Measurements from ENCODE around the gene PDCD10.
A peak's percentile ranks its signal among the peaks of the same experiment; 100 is the strongest.

The PDCD10 gene

GRCh38 chr3:167749728-167750127 is 15.0 kb upstream of the PDCD10 start:
- Mint-ChIP-seq H3K4me1 (no peaks in the 10 kb centered on the region), H3K36me3 (ENCODE audit: low read depth) (no peaks in the 10 kb centered on the region), H3K9me3 (no peaks in the 10 kb centered on the region), H3K27ac (peak overlapping the region; percentile 21), H3K27me3 (ENCODE audit: low read depth, poor library complexity) (no peaks in the 10 kb centered on the region), H3K4me3 (no peak overlapping the region)
- TF ChIP-seq CTCF (IDR thresholded peaks at IDR 0.05) = no peak
- no peak for DNase-seq

- no peak overlapping the region for H3K4me3 Mint-ChIP-seq
- no peaks in the 10 kb centered on the region for H3K9me3 Mint-ChIP-seq
- H3K4me1 Mint-ChIP-seq = no peaks in the 10 kb centered on the region
- DNase-seq = no peak
- no peak overlapping the region for H3K27ac Mint-ChIP-seq
- H3K27me3 Mint-ChIP-seq (ENCODE audit: low read depth, poor library complexity) = no peaks in the 10 kb centered on the region
- no peaks in the 10 kb centered on the region for H3K36me3 Mint-ChIP-seq (ENCODE audit: low read depth)
- no peak for TF ChIP-seq CTCF (IDR thresholded peaks at IDR 0.05)
Observed at GRCh38 chr3:167749209-167749608, 14.5 kb upstream of the PDCD10 start.

- no peak for TF ChIP-seq CTCF (IDR thresholded peaks at IDR 0.05)
- Mint-ChIP-seq H3K9me3 (no peaks in the 10 kb centered on the region), H3K27ac (no peak overlapping the region), H3K27me3 (ENCODE audit: low read depth, poor library complexity) (no peaks in the 10 kb centered on the region), H3K4me1 (no peaks in the 10 kb centered on the region), H3K36me3 (ENCODE audit: low read depth) (no peaks in the 10 kb centered on the region), H3K4me3 (no peak overlapping the region)
- DNase-seq = no peak
Observed at GRCh38 chr3:167743799-167744198, 9.1 kb upstream of the PDCD10 start.

- Mint-ChIP-seq H3K27me3 (ENCODE audit: low read depth, poor library complexity) (peaks cover 1% of the 10 kb centered on the region), H3K36me3 (ENCODE audit: low read depth) (no peaks in the 10 kb centered on the region), H3K4me3 (no peak overlapping the region), H3K9me3 (no peaks in the 10 kb centered on the region), H3K4me1 (no peaks in the 10 kb centered on the region), H3K27ac (no peak overlapping the region)
- no peak for DNase-seq
- TF ChIP-seq CTCF (IDR thresholded peaks at IDR 0.05) = no peak
Observed at GRCh38 chr3:167742338-167742737, 7.6 kb upstream of the PDCD10 start.

- no peaks in the 10 kb centered on the region for H3K4me1 Mint-ChIP-seq
- peak; percentile 30 for DNase-seq
- H3K36me3 Mint-ChIP-seq (ENCODE audit: low read depth) = no peaks in the 10 kb centered on the region
- H3K27ac Mint-ChIP-seq = no peak overlapping the region
- peaks cover 12% of the 10 kb centered on the region for H3K27me3 Mint-ChIP-seq (ENCODE audit: low read depth, poor library complexity)
- H3K4me3 Mint-ChIP-seq = no peak overlapping the region
- TF ChIP-seq CTCF (IDR thresholded peaks at IDR 0.05) = peak; percentile 51
- no peaks in the 10 kb centered on the region for H3K9me3 Mint-ChIP-seq
Observed at GRCh38 chr3:167740961-167741587, 6.4 kb upstream of the PDCD10 start.

GRCh38 chr3:167739190-167739810 is 4.6 kb upstream of the PDCD10 start:
- no peaks in the 10 kb centered on the region for H3K36me3 Mint-ChIP-seq (ENCODE audit: low read depth)
- H3K4me3 Mint-ChIP-seq = no peak overlapping the region
- DNase-seq = no peak
- H3K9me3 Mint-ChIP-seq = no peaks in the 10 kb centered on the region
- no peaks in the 10 kb centered on the region for H3K4me1 Mint-ChIP-seq
- no peak for TF ChIP-seq CTCF (IDR thresholded peaks at IDR 0.05)
- peaks cover 12% of the 10 kb centered on the region for H3K27me3 Mint-ChIP-seq (ENCODE audit: low read depth, poor library complexity)
- no peak overlapping the region for H3K27ac Mint-ChIP-seq
